Mucosa of rectum (tissue), 2 donors: Measurements from ENCODE around the gene GPD2.

Experiments
- H3K27ac ChIP-seq, 2 donors: one replicate each; pipeline ENCODE4 v1.7.0; 2013; ENCODE audit warnings: inconsistent platforms in 2 of 2, low read depth in 2 of 2, low read length in 2 of 2
- H3K27me3 ChIP-seq, 2 donors: one replicate each; pipeline ENCODE4 v1.7.0; 2013; ENCODE audit warnings: low read length in 2 of 2; ENCODE audit not compliant: control insufficient read depth in 2 of 2, insufficient read depth in 2 of 2
- H3K36me3 ChIP-seq, 2 donors: one replicate each; pipeline ENCODE4 v1.7.0; 2013; ENCODE audit warnings: low read length in 2 of 2; ENCODE audit not compliant: control insufficient read depth in 2 of 2, insufficient read depth in 2 of 2
- H3K4me1 ChIP-seq, 2 donors: one replicate each; pipeline ENCODE4 v1.7.0; 2013; ENCODE audit warnings: low read length in 2 of 2, mild to moderate bottlenecking in 1 of 2; ENCODE audit not compliant: control insufficient read depth in 2 of 2, insufficient read depth in 2 of 2
- H3K4me3 ChIP-seq, 2 donors: one replicate each; pipeline ENCODE4 v1.7.0; 2013; ENCODE audit warnings: low read length in 2 of 2
- H3K9ac ChIP-seq, 2 donors: one replicate each; pipeline ENCODE4 v1.7.0; 2013; ENCODE audit warnings: low read length in 2 of 2, low read depth in 1 of 2, mild to moderate bottlenecking in 1 of 2
- H3K9me3 ChIP-seq, 2 donors: one replicate each; pipeline ENCODE4 v1.7.0; 2013; ENCODE audit warnings: low read length in 2 of 2; ENCODE audit not compliant: control insufficient read depth in 2 of 2
- donor health status: healthy.
- donor health status: Normal muscosa, but diverticular disease.

GPD2 gene

GRCh38 chr2:156456616-156457015, 20.4 kb downstream of the GPD2 start:
- H3K36me3 ChIP-seq, result no peaks in the 10 kb centered on the region
- no peak overlapping the region for H3K9ac ChIP-seq
- no peak overlapping the region for H3K4me3 ChIP-seq
- H3K4me1 ChIP-seq, result peaks cover 0 to 4% of the 10 kb centered on the region in 2 donors
- H3K27ac ChIP-seq, result no peak overlapping the region
- H3K27me3 ChIP-seq, result no peaks in the 10 kb centered on the region
- H3K9me3 ChIP-seq, result no peaks in the 10 kb centered on the region

- no peaks in the 10 kb centered on the region for H3K27me3 ChIP-seq
- H3K4me3 ChIP-seq, result no peak overlapping the region
- H3K4me1 ChIP-seq, result peaks cover 0 to 4% of the 10 kb centered on the region in 2 donors
- no peak overlapping the region for H3K9ac ChIP-seq
- H3K36me3 ChIP-seq, result no peaks in the 10 kb centered on the region
- H3K27ac ChIP-seq, result peak overlapping the region in 1 of 2 donors; percentile 20
- H3K9me3 ChIP-seq, result no peaks in the 10 kb centered on the region
Observed at GRCh38 chr2:156457523-156458517, 21.6 kb downstream of the GPD2 start.

GRCh38 chr2:156459720-156460119, 23.5 kb downstream of the GPD2 start:
- Histone ChIP-seq H3K27ac (no peak overlapping the region), H3K9ac (no peak overlapping the region), H3K9me3 (no peaks in the 10 kb centered on the region)

GRCh38 chr2:156464106-156464505, 27.9 kb downstream of the GPD2 start:
- Histone ChIP-seq H3K27ac (no peak overlapping the region), H3K36me3 (no peaks in the 10 kb centered on the region), H3K4me1 (peaks cover 11 to 27% of the 10 kb centered on the region in 2 donors), H3K9me3 (no peaks in the 10 kb centered on the region), H3K27me3 (no peaks in the 10 kb centered on the region), H3K9ac (no peak overlapping the region), H3K4me3 (no peak overlapping the region)

More at GRCh38 chr2:156459720-156460119, 23.5 kb downstream of the GPD2 start:
- H3K4me1 ChIP-seq, result peaks cover 0 to 2% of the 10 kb centered on the region in 2 donors
- no peaks in the 10 kb centered on the region for H3K27me3 ChIP-seq
- no peaks in the 10 kb centered on the region for H3K36me3 ChIP-seq
- H3K4me3 ChIP-seq, result no peak overlapping the region

GRCh38 chr2:156465573-156465972, 29.4 kb downstream of the GPD2 start:
- no peaks in the 10 kb centered on the region for H3K36me3 ChIP-seq
- H3K27me3 ChIP-seq, result no peaks in the 10 kb centered on the region
- H3K4me1 ChIP-seq, result peaks cover 11 to 27% of the 10 kb centered on the region in 2 donors
- H3K4me3 ChIP-seq, result no peak overlapping the region
- no peak overlapping the region for H3K9ac ChIP-seq
- H3K27ac ChIP-seq, result peak overlapping the region; percentile 11 to 12
- H3K9me3 ChIP-seq, result no peaks in the 10 kb centered on the region

GRCh38 chr2:156466739-156467405, 30.7 kb downstream of the GPD2 start:
- H3K9ac ChIP-seq, result no peak overlapping the region
- H3K4me3 ChIP-seq, result peak overlapping the region; percentile 28 to 59
- no peaks in the 10 kb centered on the region for H3K36me3 ChIP-seq
- no peaks in the 10 kb centered on the region for H3K9me3 ChIP-seq
- peaks cover 11 to 27% of the 10 kb centered on the region in 2 donors for H3K4me1 ChIP-seq
- peak overlapping the region; percentile 61 to 62 for H3K27ac ChIP-seq
- H3K27me3 ChIP-seq, result no peaks in the 10 kb centered on the region

- H3K27me3 ChIP-seq, result no peaks in the 10 kb centered on the region
- no peaks in the 10 kb centered on the region for H3K9me3 ChIP-seq
- no peaks in the 10 kb centered on the region for H3K36me3 ChIP-seq
- no peak overlapping the region for H3K27ac ChIP-seq
- no peak overlapping the region for H3K9ac ChIP-seq
- no peak overlapping the region for H3K4me3 ChIP-seq
- H3K4me1 ChIP-seq, result peaks cover 11 to 19% of the 10 kb centered on the region in 2 donors
Observed at GRCh38 chr2:156470975-156471583, 34.9 kb downstream of the GPD2 start.

- Histone ChIP-seq H3K4me1 (peaks cover 10 to 13% of the 10 kb centered on the region in 2 donors), H3K9me3 (no peaks in the 10 kb centered on the region), H3K27ac (no peak overlapping the region)
Observed at GRCh38 chr2:156471762-156472161, 35.6 kb downstream of the GPD2 start.

GRCh38 chr2:156472686-156473085, 36.5 kb downstream of the GPD2 start:
- Histone ChIP-seq H3K4me1 (peaks cover 5 to 6% of the 10 kb centered on the region in 2 donors), H3K9ac (no peak overlapping the region)

More at GRCh38 chr2:156471762-156472161, 35.6 kb downstream of the GPD2 start:
- no peak overlapping the region for H3K9ac ChIP-seq
- H3K36me3 ChIP-seq, result peaks cover 0 to 3% of the 10 kb centered on the region in 2 donors
- no peaks in the 10 kb centered on the region for H3K27me3 ChIP-seq
- H3K4me3 ChIP-seq, result no peak overlapping the region

More at GRCh38 chr2:156472686-156473085, 36.5 kb downstream of the GPD2 start:
- no peak overlapping the region for H3K27ac ChIP-seq
- no peaks in the 10 kb centered on the region for H3K9me3 ChIP-seq
- H3K27me3 ChIP-seq, result no peaks in the 10 kb centered on the region
- H3K4me3 ChIP-seq, result no peak overlapping the region
- peaks cover 0 to 4% of the 10 kb centered on the region in 2 donors for H3K36me3 ChIP-seq
